Right cardiac atrium (tissue), 5 donors: ENCODE data around the gene GHR. TPM values are rescaled to one million over a fixed set of nuclear protein-coding genes. Genes with fewer than 3 reads are reported as not detected.

Experiments
- ATAC-seq, 2 donors: fragments of 200-7000 bp; cut with Tn5 transposase; one replicate each; pipeline versions ENCODE4 v1.8.0 to v1.9.1; 2020; ENCODE audit warnings: moderate library complexity in 2 of 2, mild to moderate bottlenecking in 1 of 2
- DNase-seq, 3 donors: peaks; one replicate each; pipeline ENCODE4 v3.0.0-alpha.2; 2020
- H3K27ac ChIP-seq: one replicate; pipeline ENCODE4 v1.5.1; 2013; ENCODE audit warnings: mild to moderate bottlenecking, low read length, control low read depth, moderate library complexity
- H3K27me3 ChIP-seq: one replicate; pipeline ENCODE4 v1.6.1; 2013; ENCODE audit not compliant: control insufficient read depth, insufficient read depth
- H3K4me1 ChIP-seq: one replicate; pipeline ENCODE4 v1.6.1; 2013; ENCODE audit warnings: low read length; ENCODE audit not compliant: control insufficient read depth, insufficient read depth
- H3K4me3 ChIP-seq: one replicate; pipeline ENCODE4 v1.5.1; 2013; ENCODE audit warnings: low read length, control low read depth
- H3K9me3 ChIP-seq: one replicate; pipeline ENCODE4 v1.6.1; 2013; ENCODE audit warnings: low read length; ENCODE audit not compliant: control insufficient read depth
- WGBS: extraction: QIAGEN DNeasy Blood & Tissue Kit; methylation state at CpG from one replicate; pipeline ENCODE4 v1.1.7; 2013; 5-methylcytosine and 5-hydroxymethylcytosine counted together
- intact Hi-C, 4 donors: fragments of 100-400 bp; cut with DNase I; formaldehyde crosslinking; loops; one replicate each; pipeline versions ENCODE4 v1.11.0 to v1.14.0; 2022 to 2023
- polyA plus RNA-seq: library from polyadenylated mRNA; stranded (reverse); fragments of 200-250 nt; gene quantifications from one replicate; pipeline ENCODE4 v1.2.3, GENCODE V29; 2013
- total RNA-seq, 4 donors: library from RNA; stranded (reverse); fragmentation: NEBNext Ultra II Directional; extraction: Animal tissue kit (Norgen Biotek cat#: 25700); gene quantifications; one replicate each; pipeline ENCODE4 v1.2.1, GENCODE V29; 2021
- donor health status: healthy with polysubstance abuse.
- donor health status: DM: no; HTN: yes; CAD: no.
- donor health status: DM: no; HTN: no; CAD: no.
- donor health status: DM: no; HTN: yes; CAD: no; lungs with severe emphysema.
- donor health status: DM: yes; HTN: yes; CAD: no.

GHR gene
- total and polyA plus RNA-seq, 5 donors, result 8.1 to 21.8 (median 15.3) TPM

DNA sequence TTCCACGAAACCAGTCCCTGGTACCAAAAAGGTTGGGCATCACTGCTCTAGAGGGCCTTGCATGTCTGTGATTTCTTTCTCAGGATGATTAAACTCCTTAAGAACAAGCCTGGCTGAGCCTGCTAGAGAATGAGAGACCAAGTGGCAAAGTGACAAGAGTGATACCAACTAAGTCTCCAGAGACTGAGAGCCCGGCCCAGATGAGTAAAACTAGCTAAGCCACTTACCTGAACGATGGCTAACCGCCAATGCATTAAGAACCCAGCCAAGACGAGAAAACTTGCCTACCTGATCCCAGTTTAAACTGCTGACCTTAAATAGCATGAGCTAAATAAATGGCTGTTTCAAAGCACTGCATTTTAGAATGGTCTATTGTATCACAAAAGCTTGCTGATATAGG is 327.8 kb downstream of the GHR start:
- ATAC-seq (no peak), DNase-seq (no peak)
- H3K27me3 ChIP-seq, result no peaks in the 10 kb centered on the region
- H3K4me1 ChIP-seq, result no peaks in the 10 kb centered on the region
- H3K4me3 ChIP-seq, result no peak overlapping the region
- WGBS, result 85% methylated on average over 5 of the region's 5 CpGs
- H3K27ac ChIP-seq, result no peak overlapping the region
- intact Hi-C loops, result no loop called here
- H3K9me3 ChIP-seq, result no peaks in the 10 kb centered on the region

DNA sequence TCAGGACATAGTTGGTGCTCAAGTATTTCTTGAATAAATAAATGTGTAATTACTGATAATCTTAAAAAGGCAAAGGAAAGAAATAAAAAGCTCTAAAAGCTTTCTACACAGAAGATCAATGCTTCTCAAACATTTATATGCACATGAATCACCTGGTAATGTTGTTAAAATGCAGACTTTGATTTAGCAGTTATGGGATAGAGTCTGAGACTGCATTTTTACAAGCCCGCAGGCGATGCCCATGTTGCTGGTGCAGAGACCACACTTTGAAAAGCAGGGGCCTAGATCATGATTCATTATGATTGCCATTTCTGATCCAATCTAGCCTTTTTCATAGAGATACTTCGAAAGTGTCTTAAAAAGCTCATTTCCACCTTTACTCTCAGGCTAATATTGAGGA is 329.9 kb downstream of the GHR start:
- Histone ChIP-seq H3K27me3 (no peaks in the 10 kb centered on the region), H3K9me3 (no peaks in the 10 kb centered on the region), H3K4me1 (no peaks in the 10 kb centered on the region), H3K27ac (no peak overlapping the region), H3K4me3 (no peak overlapping the region)
- ATAC-seq (no peak), DNase-seq (no peak)
- intact Hi-C loops, result no loop called here
- 89% methylated on average over 3 of the region's 3 CpGs for WGBS

DNA sequence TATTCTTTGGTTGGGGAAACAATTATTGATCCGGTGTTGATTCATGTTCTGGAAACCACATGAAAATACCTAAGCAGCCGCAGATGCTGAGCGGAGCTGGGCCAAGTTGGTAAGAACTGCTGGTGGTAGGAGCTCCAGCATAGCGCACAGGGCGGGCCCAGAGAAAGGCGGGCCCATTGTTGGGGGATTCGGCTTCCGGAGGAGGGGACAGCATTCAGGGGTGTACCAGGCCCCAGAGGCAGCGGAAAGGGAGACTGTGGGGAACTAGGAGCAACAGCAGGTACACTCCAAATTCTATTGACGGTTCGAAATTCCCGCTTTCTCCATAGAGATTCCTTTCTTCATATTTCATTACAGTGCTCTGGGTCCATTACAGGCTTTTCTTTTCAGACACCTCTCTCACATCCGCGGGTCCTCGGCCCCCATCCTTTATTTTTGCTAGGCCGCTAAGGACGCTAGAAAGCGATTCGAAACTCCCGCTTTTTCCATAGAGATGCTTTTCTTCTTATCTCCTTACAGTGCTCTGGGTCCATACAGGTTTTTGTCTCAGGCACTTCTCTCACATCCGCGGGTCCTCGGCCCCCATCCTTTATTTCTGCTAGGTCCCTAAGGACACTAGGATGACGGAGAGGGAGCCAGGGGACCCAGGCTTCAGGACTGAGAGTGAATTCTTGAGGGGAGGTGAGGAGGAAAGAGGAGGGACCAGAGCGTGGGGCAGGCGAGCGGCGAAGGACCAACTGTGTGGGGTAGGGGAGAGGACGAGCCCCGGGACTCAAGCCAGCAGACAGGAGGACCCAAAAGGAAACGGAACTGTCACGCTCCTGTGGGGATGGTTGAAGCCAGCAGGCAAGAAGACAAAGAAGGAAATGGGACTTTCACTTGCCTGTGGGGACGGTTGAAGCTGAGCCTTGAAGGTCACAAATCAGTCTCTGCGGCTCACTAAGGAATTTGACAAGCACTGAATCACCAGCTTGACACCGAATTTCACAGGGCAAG is 333.7 kb downstream of the GHR start, which contains the start of gene CCDC152:
CCDC152 (plus strand) TSS at position 213 of the 996 bp plus-strand sequence. CDS start 2,304 bp downstream, outside the sequence.
- peak within 1 kb of the TSS; percentile 69 for H3K4me3 ChIP-seq
- no peaks in the 10 kb centered on the region for H3K27me3 ChIP-seq
- peak; percentile 68 to 80 for ATAC-seq
- no peak within 1 kb of the TSS for H3K27ac ChIP-seq
- H3K4me1 ChIP-seq, result no peaks in the 10 kb centered on the region
- intact Hi-C loops, result no loop called here
- DNase-seq, result peak; percentile 26 to 67 (median 64)
- WGBS, result 18% methylated on average over 35 of the region's 35 CpGs
- H3K9me3 ChIP-seq, result no peaks in the 10 kb centered on the region

DNA sequence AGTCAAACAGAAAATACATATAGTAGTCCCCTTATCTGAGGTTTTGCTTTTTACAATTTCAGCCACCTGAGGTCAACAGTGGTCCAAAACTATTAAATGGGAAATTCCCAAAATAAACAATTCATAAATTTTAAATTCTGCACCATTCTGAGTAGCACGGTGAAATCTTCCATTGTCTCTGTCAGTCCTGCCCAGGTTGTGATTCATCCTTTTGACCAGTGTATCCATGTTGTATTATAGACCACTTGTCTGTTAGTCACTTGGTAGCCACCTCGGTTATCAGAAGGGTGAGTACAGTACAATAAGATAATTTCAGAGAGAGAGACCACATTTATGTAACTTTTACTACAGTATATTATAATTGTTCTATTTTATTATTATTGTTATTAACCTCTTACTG is 336.2 kb downstream of the GHR start:
- Histone ChIP-seq H3K27me3 (no peaks in the 10 kb centered on the region), H3K27ac (no peak overlapping the region), H3K9me3 (no peaks in the 10 kb centered on the region), H3K4me1 (no peaks in the 10 kb centered on the region), H3K4me3 (no peak overlapping the region)
- intact Hi-C loops, result no loop called here
- no peak for ATAC-seq
- 96% methylated on average over 2 of the region's 2 CpGs for WGBS
- DNase-seq, result no peak

DNA sequence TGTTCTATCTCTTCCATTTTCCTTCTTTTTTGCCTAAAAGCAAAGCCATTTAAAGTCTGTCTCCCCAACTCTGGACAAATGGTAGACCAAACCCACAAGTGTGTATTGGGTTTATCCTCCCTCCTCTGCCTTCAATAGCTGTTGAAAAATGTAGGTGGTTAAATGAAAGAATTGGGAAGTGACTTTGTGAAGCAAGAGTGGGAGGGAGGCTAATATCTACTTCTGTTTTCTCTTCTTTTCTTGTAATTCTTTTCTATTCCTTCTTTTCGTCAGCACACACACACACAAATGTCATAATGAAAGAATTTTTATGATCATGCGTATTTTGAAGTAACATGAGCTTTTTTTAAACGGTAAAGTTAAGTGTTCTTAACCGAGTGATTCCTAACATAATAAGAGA is 337.2 kb downstream of the GHR start:
- Histone ChIP-seq H3K27me3 (no peaks in the 10 kb centered on the region), H3K27ac (no peak overlapping the region), H3K9me3 (no peaks in the 10 kb centered on the region), H3K4me1 (no peaks in the 10 kb centered on the region), H3K4me3 (no peak overlapping the region)
- intact Hi-C loops, result loop anchor here in 3 of 4 donors (10.0 kb wide), 2 partner anchors 756 to 906 kb away; no protein-coding TSS in a partner anchor
- WGBS, result 90% methylated on average over 4 of the region's 4 CpGs
- ATAC-seq (no peak), DNase-seq (no peak)

DNA sequence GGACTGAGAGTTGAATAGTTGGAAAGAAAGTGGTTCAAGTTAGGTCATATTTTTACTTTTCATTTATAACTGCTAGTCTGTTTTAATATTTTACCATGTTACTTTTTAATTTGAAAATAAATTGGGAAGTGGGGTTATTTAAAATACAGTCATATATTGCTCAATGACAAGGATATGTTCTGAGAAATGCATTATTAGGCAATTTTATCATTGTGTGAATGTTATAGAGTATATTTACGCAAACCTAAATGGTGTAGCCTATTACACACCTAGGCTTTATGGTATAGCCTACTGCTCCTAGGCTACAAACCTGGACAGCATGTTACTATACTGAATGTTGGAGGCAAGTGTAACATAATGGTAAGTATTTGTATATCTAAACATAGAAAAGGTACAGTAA is 338.6 kb downstream of the GHR start:
- Histone ChIP-seq H3K27ac (no peak overlapping the region), H3K4me3 (no peak overlapping the region), H3K9me3 (no peaks in the 10 kb centered on the region), H3K27me3 (no peaks in the 10 kb centered on the region), H3K4me1 (no peaks in the 10 kb centered on the region)
- no peak for ATAC-seq
- DNase-seq, result no peak
- 98% methylated on average over 1 of the region's 1 CpG for WGBS
- intact Hi-C loops, result loop anchor here in 3 of 4 donors (10.0 kb wide), 2 partner anchors 757 to 907 kb away; no protein-coding TSS in a partner anchor

DNA sequence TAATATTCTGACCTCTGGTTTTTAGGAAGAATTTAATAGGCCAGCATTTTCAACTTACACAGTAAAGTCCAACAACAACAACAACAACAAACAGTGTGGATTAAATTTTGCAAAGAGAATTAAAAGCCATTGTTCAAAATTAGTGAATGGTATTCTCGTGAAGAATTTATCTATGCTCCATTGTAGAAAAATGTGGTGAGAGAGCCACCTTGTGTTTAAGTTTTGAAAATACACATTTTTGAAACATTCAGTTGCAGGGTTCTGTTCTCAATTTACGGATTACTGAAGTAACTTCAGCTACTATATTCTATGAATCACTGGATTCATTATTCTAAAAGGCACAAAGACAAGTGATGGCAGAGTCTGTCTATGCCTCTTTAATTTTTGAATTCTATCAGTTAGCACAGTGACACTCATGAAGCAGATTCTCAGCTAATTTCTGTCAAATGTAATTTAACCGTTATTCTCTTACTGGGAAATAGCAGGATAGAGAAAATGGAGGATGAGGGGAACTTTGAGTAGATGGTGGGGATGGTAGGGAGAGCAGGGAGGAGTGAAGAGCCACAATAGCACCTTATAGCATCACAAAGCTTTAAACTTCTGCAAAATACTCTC is 344.4 kb downstream of the GHR start:
- H3K27me3 ChIP-seq, result no peaks in the 10 kb centered on the region
- ATAC-seq, result no peak
- intact Hi-C loops, result loop anchor here (5.0 to 10.0 kb wide), 4 partner anchors 763 to 913 kb away; no protein-coding TSS in a partner anchor
- DNase-seq, result no peak
- 35% methylated on average over 3 of the region's 3 CpGs for WGBS
- no peak overlapping the region for H3K4me3 ChIP-seq
- H3K9me3 ChIP-seq, result no peaks in the 10 kb centered on the region
- H3K27ac ChIP-seq, result no peak overlapping the region
- no peaks in the 10 kb centered on the region for H3K4me1 ChIP-seq

DNA sequence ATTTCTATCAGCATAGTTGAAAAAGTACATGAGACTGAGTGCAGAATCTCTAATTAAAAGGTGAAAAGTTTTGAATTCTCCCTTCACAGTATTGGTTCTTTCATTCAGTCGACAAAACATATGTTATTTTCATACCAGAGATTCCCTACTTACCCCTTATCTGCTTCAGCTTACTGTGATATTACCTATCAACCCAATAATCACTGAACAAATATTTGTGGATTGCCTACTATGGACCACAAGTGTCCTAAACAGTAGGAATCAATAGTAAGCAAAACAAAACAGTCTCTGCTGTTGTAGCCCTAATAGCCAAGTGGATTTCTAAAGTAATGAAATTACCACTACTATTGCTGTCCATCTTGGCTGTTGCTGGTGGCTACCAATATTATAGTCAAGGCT is 344.9 kb downstream of the GHR start:
- H3K4me3 ChIP-seq, result no peak overlapping the region
- no peaks in the 10 kb centered on the region for H3K9me3 ChIP-seq
- ATAC-seq (no peak), DNase-seq (no peak)
- intact Hi-C loops, result loop anchor here (5.0 to 10.0 kb wide), 4 partner anchors 763 to 913 kb away; no protein-coding TSS in a partner anchor
- H3K4me1 ChIP-seq, result no peaks in the 10 kb centered on the region
- no peak overlapping the region for H3K27ac ChIP-seq
- H3K27me3 ChIP-seq, result no peaks in the 10 kb centered on the region
- WGBS, result 43% methylated on average over 1 of the region's 1 CpG

DNA sequence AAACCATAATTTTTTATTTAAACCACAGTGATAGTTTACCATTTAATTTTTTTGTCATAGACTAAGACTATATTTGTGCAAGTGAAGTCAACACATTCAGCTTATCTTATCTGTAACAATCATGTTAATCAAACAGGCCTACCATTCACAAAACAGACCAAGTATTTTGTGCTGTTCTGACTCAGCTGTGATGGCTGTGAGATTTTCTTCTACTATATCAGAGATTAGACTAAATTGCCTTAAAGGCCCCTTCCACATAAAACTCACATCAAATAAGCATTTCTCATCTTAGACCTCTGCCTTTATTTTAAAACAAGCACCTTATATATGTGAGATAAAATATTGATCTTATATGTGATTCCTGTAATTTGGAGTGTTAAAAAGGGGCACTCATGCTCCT is 346.8 kb downstream of the GHR start:
- Histone ChIP-seq H3K4me3 (no peak overlapping the region), H3K27ac (no peak overlapping the region), H3K9me3 (no peaks in the 10 kb centered on the region), H3K4me1 (no peaks in the 10 kb centered on the region), H3K27me3 (no peaks in the 10 kb centered on the region)
- intact Hi-C loops, result loop anchor here in 1 of 4 donors (10.0 kb wide), 1 partner anchor 115 kb away; no protein-coding TSS in a partner anchor
- DNase-seq (no peak), ATAC-seq (no peak)
